ENCODE data around the gene DHX58. TPM values are rescaled to one million over a fixed set of nuclear protein-coding genes. Genes with fewer than 3 reads are reported as not detected.

Gene DHX58
- total RNA-seq, 4 donors from 2014 or later = 12.9 to 21.3 (median 16.2) TPM

GRCh38 chr17:42075789-42076188 lies 36.7 kb downstream of the DHX58 start:
- H3K4me1 ChIP-seq = peaks cover 0 to 7% of the 10 kb centered on the region in 2 donors
- intact Hi-C loops (cut with DNase I; ENCODE audit: low total_unique reads) = no loop called here
- DNase-seq = no peak
- no peaks in the 10 kb centered on the region for H3K9me3 ChIP-seq
- H3K27ac ChIP-seq = no peak overlapping the region
- H3K4me3 ChIP-seq = no peak overlapping the region
- TF ChIP-seq POLR2A (IDR thresholded peaks at IDR 0.05) = no peak
- TF ChIP-seq, protein P1, sequence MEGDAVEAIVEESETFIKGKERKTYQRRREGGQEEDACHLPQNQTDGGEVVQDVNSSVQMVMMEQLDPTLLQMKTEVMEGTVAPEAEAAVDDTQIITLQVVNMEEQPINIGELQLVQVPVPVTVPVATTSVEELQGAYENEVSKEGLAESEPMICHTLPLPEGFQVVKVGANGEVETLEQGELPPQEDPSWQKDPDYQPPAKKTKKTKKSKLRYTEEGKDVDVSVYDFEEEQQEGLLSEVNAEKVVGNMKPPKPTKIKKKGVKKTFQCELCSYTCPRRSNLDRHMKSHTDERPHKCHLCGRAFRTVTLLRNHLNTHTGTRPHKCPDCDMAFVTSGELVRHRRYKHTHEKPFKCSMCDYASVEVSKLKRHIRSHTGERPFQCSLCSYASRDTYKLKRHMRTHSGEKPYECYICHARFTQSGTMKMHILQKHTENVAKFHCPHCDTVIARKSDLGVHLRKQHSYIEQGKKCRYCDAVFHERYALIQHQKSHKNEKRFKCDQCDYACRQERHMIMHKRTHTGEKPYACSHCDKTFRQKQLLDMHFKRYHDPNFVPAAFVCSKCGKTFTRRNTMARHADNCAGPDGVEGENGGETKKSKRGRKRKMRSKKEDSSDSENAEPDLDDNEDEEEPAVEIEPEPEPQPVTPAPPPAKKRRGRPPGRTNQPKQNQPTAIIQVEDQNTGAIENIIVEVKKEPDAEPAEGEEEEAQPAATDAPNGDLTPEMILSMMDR (IDR thresholded peaks at IDR 0.05) = no peak
- no peaks in the 10 kb centered on the region for H3K36me3 ChIP-seq
- H3K27me3 ChIP-seq = peaks cover 3 to 4% of the 10 kb centered on the region in 2 donors

DNA sequence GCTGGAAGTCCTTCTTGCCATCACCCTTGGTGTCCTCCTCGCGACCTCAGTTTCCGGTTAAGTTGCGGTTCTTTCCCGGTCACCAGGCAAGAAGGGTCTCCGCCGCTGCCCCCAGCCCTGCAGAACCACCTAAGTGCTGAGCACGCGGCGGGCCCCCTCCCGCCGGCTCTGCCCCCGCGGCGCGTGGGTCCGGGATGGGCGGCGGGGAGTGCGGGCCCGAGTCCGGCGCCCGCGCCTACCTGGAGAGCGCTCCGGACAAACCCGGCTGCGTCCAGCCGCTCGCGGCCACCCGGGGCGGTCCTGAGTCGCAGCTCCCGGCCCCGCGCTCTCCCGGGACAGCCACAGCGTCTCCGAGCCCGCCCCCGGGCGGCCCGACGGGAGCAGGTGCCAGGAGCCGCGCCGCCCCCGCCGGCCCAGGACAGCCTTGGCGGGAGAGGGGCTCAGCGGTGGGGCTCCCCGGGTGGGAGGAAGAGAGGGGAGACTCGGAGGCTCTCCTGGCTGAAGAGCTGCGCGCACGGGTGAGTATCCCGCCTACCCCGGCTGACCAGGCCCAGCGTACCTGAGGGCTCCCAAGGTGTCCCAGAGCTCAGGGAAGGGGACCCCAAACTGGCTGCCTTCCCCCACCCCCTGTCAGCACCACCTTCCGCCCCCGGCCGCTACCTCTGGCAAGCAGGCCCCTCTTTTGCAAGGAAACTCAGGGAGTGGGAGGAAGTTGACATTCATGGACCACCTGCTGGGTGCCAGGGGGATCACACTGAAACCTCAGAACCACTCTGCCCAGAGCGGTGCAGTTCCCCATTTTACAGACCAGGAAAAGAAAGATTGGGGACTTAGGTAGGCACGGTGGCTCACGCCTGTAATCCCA lies 40.0 kb downstream of the DHX58 start:
- Histone ChIP-seq H3K36me3 (no peaks in the 10 kb centered on the region), H3K4me1 (peaks cover 0 to 7% of the 10 kb centered on the region in 2 donors), H3K27me3 (peaks cover 3 to 4% of the 10 kb centered on the region in 2 donors), H3K4me3 (no peak overlapping the region), H3K9me3 (no peaks in the 10 kb centered on the region), H3K27ac (no peak overlapping the region)
- TF ChIP-seq, protein P1 (IDR thresholded peaks at IDR 0.05) = no peak
- no peak for TF ChIP-seq POLR2A (IDR thresholded peaks at IDR 0.05)
- intact Hi-C loops (cut with DNase I; ENCODE audit: low total_unique reads) = no loop called here
- no peak for DNase-seq

DNA sequence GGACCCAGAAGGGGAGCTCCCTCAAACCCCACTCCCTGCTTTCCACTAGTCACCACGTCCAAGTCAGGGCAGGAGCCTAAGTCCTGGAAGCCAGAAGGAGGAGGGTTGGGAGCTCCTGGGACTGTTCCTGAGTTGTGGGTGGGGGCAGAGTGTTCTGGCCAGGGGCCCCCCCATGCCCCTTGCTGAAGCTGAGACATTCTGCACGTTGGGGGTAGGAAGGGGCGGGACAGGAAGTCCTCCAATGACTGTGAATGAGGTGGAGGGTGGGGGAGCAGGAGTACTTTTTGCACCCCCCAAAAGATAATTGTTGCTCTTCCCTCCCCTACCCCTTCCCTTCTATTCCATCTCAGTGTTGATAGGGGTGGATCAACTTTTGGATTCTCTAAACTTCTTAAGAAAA lies 40.7 kb downstream of the DHX58 start:
- Histone ChIP-seq H3K27me3 (peaks cover 3 to 4% of the 10 kb centered on the region in 2 donors), H3K9me3 (no peaks in the 10 kb centered on the region), H3K4me1 (peaks cover 0 to 7% of the 10 kb centered on the region in 2 donors), H3K4me3 (no peak overlapping the region), H3K36me3 (no peaks in the 10 kb centered on the region), H3K27ac (no peak overlapping the region)
- DNase-seq = no peak
- intact Hi-C loops (cut with DNase I; ENCODE audit: low total_unique reads) = no loop called here
- TF ChIP-seq, protein P1 (IDR thresholded peaks at IDR 0.05) = no peak
- no peak for TF ChIP-seq POLR2A (IDR thresholded peaks at IDR 0.05)

DNA sequence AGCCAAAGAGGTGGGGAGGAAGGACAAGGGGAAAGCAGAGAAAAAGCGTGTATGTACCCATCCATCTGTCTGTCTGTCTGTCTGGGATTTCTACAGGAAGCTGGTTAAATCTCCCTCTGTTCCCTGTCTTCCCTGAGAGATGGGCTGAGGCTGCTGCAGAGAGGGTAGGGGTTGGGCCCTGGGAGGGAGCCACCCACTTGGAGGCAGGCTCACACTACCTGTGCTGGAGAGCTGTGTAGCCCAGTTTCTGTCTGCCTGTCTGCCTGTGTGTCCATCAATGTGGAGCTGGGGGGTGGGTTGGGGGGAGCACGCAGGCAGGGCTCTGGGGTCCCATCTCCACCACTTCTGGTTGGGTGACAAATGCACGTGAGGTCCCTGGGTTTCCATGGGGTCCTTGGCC lies 43.5 kb downstream of the DHX58 start:
- DNase-seq = no peak
- intact Hi-C loops (cut with DNase I; ENCODE audit: low total_unique reads) = loop anchor here (5.0 kb wide), 1 partner anchor 48 kb away; no protein-coding TSS in a partner anchor
- H3K27ac ChIP-seq = no peak overlapping the region
- H3K4me3 ChIP-seq = no peak overlapping the region
- peaks cover 3 to 4% of the 10 kb centered on the region in 2 donors for H3K27me3 ChIP-seq
- H3K36me3 ChIP-seq = no peaks in the 10 kb centered on the region
- no peaks in the 10 kb centered on the region for H3K9me3 ChIP-seq
- TF ChIP-seq, protein P1 (IDR thresholded peaks at IDR 0.05) = no peak
- no peak for TF ChIP-seq POLR2A (IDR thresholded peaks at IDR 0.05)
- peaks cover 0 to 7% of the 10 kb centered on the region in 2 donors for H3K4me1 ChIP-seq

- intact Hi-C loops (cut with DNase I; ENCODE audit: low total_unique reads) = loop anchor here (5.0 kb wide), 1 partner anchor 50 kb away; no protein-coding TSS in a partner anchor
- TF ChIP-seq POLR2A (IDR thresholded peaks at IDR 0.05) = no peak
- TF ChIP-seq, protein P1 (IDR thresholded peaks at IDR 0.05) = peak; percentile 68 to 87 (median 75)
- peak; percentile 62 to 75 for DNase-seq
- H3K4me1 ChIP-seq = peaks cover 0 to 6% of the 10 kb centered on the region in 2 donors
- H3K36me3 ChIP-seq = no peaks in the 10 kb centered on the region
- H3K27ac ChIP-seq = no peak overlapping the region
- H3K27me3 ChIP-seq = no peaks in the 10 kb centered on the region
- no peak overlapping the region for H3K4me3 ChIP-seq
- H3K9me3 ChIP-seq = no peaks in the 10 kb centered on the region
These were observed 45.0 kb downstream of the DHX58 start for GRCh38 chr17:42067371-42068091.

All from uterus (tissue), 4 donors.